ENCODE results near the gene BRI3BP. TPM values are rescaled to one million over a fixed set of nuclear protein-coding genes. Genes with fewer than 3 reads are reported as not detected.

BRI3BP gene
- total RNA-seq, 4 donors from 2014 or later = 9.1 to 25.0 (median 17.7) TPM

DNA sequence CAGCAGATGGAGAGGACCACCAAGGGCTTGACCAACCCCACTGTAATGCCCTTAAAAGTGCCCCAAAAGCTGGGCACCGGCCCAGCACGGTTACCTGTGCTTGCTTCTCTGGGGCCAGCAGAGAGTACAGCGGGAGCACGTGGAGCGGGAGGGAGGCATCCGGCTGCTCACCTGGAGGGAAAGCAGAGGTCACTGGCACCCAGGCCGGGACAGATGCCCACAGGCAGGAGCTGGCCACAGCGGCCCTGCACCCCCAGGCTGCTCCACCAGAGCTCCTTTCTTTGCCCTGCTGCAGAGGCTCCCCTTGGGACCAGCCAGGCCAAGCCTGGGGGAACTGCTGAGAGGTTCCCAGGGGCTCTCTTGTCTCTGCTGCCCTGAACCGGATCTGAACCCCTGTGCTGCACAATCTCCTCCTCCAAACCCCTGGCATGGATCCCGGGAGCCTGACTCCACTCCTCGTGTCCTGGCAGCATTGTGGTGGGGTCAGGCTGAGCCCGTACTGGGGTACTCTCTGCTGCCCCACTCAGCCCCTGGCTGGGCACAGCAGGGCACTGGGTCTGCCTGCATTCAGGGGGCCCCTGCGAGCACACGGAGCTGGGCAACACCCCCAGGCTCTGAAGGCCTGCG lies 28.5 kb upstream of the BRI3BP start:
- no peaks in the 10 kb centered on the region for H3K27me3 ChIP-seq
- H3K9me3 ChIP-seq = no peaks in the 10 kb centered on the region
- DNase-seq (ENCODE audit: low spot score in 2 of 2) = no peak
- no peak overlapping the region for H3K4me3 ChIP-seq
- WGBS = 97% methylated on average over 7 of the region's 15 CpGs
- H3K36me3 ChIP-seq = peaks cover 94% of the 10 kb centered on the region
- no peaks in the 10 kb centered on the region for H3K4me1 ChIP-seq
- no peak overlapping the region for H3K27ac ChIP-seq
- TF ChIP-seq, protein P1, sequence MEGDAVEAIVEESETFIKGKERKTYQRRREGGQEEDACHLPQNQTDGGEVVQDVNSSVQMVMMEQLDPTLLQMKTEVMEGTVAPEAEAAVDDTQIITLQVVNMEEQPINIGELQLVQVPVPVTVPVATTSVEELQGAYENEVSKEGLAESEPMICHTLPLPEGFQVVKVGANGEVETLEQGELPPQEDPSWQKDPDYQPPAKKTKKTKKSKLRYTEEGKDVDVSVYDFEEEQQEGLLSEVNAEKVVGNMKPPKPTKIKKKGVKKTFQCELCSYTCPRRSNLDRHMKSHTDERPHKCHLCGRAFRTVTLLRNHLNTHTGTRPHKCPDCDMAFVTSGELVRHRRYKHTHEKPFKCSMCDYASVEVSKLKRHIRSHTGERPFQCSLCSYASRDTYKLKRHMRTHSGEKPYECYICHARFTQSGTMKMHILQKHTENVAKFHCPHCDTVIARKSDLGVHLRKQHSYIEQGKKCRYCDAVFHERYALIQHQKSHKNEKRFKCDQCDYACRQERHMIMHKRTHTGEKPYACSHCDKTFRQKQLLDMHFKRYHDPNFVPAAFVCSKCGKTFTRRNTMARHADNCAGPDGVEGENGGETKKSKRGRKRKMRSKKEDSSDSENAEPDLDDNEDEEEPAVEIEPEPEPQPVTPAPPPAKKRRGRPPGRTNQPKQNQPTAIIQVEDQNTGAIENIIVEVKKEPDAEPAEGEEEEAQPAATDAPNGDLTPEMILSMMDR (IDR thresholded peaks at IDR 0.05) = no peak
- no peak for TF ChIP-seq POLR2A (IDR thresholded peaks at IDR 0.05)
- no peak for TF ChIP-seq POLR2AphosphoS5 (IDR thresholded peaks at IDR 0.05)
- TF ChIP-seq EP300 (IDR thresholded peaks at IDR 0.05) = no peak

DNA sequence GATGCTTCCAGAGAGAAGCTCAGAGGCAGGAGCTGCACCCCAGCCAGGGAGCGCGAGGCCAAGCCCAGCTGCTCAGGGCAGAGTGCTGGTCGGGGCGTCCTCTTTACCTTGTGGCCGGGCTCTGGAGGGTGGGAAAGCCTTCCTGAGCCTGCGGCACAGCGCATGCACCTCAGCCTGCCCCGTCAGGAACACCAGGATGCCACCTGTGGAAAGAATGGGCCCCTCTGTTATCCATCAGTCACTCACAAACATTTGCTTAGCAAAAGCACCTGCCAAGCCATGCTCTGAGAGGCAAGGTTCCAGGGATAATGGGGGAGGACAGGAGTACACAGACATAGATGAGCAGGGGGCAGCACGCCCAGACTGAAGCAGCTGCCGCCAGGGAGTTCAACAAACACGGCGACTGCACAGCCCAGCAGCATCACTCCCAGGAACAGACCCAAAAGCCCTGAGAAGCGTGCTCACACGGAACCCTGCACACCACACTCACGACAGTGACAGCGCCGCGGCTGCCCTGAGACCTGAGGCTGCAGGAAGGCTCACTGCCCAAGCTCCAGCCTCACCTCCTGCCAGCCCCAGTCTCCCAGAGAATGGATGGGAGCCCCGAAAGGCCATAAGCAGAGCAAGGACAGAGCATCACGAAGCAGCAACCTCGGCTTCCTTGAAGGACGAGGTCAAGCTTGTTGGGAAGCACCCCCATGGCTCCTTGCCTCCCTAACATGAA lies 26.3 kb upstream of the BRI3BP start:
- Histone ChIP-seq H3K36me3 (peaks cover 97% of the 10 kb centered on the region), H3K9me3 (no peaks in the 10 kb centered on the region), H3K4me1 (no peaks in the 10 kb centered on the region), H3K27ac (no peak overlapping the region), H3K4me3 (no peak overlapping the region), H3K27me3 (no peaks in the 10 kb centered on the region)
- no peak for DNase-seq (ENCODE audit: low spot score in 2 of 2)
- WGBS = 88% methylated on average over 10 of the region's 22 CpGs
- TF ChIP-seq POLR2AphosphoS5 (IDR thresholded peaks at IDR 0.05) (no peak), EP300 (IDR thresholded peaks at IDR 0.05) (no peak), POLR2A (IDR thresholded peaks at IDR 0.05) (no peak)
- TF ChIP-seq, protein P1 (IDR thresholded peaks at IDR 0.05) = no peak

DNA sequence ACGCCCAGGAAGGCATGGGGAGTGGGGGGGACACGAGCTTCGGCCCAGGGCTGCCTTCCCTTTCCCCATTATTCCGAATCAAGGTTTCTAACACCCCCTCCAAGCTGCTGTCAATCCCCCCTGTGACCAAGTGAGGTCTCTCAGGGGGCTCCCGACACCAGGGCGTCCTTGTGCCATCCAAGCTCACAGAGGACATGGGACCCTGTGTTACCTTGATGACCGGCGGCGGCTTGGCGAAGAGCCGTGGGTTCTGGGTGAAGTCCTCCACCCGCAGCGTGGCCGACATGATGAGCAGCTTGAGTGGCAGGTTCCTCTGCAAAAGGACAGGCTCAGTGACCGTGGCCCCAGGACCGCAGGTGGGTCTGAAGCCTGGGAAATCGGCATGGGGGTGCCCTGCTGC lies 24.8 kb upstream of the BRI3BP start:
- TF ChIP-seq POLR2AphosphoS5 (IDR thresholded peaks at IDR 0.05) (no peak), POLR2A (IDR thresholded peaks at IDR 0.05) (no peak), EP300 (IDR thresholded peaks at IDR 0.05) (no peak)
- TF ChIP-seq, protein P1 (IDR thresholded peaks at IDR 0.05) = no peak
- no peaks in the 10 kb centered on the region for H3K27me3 ChIP-seq
- 83% methylated on average over 1 of the region's 17 CpGs for WGBS

DNA sequence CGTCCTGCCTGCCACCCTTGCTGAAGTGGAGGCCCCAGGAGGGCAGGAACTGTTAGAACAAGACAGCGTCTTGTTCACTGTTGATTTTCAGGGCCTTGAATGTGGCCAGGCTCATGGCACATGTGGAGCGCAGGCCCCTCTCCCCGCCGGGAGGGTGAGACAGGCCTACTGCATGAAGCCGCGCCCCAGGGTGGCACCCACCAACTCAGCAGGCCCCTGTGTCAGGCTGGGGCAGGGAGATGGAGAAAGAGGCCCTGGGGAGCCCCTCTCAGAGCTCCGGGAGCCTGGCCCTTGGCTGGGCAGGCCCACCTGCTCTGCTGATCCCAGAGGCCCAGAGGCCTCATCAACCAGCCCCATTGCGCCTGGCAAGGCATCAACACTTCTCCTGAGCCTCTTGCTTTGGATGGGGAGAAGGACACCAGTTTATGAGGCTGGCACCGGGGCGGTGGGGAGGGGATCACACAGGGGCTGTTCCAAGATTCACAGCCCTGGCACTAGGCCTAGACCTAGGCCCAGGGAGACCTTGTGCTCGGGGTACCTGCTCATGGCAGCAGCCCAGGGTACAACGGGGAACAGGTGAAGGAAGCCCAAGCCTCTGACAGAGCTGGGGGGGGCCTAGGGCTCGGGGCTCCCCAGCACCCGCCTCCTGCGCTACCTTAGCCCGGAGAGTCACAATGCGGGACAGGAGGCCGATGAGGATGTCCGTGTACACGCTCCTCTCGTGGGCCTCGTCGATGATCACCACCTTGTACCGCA lies 22.6 kb upstream of the BRI3BP start:
- H3K4me1 ChIP-seq = no peaks in the 10 kb centered on the region
- DNase-seq (ENCODE audit: low spot score in 2 of 2) = no peak
- no peaks in the 10 kb centered on the region for H3K27me3 ChIP-seq
- no peaks in the 10 kb centered on the region for H3K9me3 ChIP-seq
- no peak overlapping the region for H3K27ac ChIP-seq
- 97% methylated on average over 11 of the region's 25 CpGs for WGBS
- peaks cover 90% of the 10 kb centered on the region for H3K36me3 ChIP-seq
- TF ChIP-seq EP300 (IDR thresholded peaks at IDR 0.05) (no peak), POLR2AphosphoS5 (IDR thresholded peaks at IDR 0.05) (no peak), POLR2A (IDR thresholded peaks at IDR 0.05) (no peak)
- TF ChIP-seq, protein P1 (IDR thresholded peaks at IDR 0.05) = no peak
- no peak overlapping the region for H3K4me3 ChIP-seq

More for the DNA sequence above, 24.8 kb upstream of the BRI3BP start:
- no peak for DNase-seq (ENCODE audit: low spot score in 2 of 2)
- Histone ChIP-seq H3K4me1 (no peaks in the 10 kb centered on the region), H3K36me3 (peaks cover 94% of the 10 kb centered on the region), H3K27ac (no peak overlapping the region), H3K4me3 (no peak overlapping the region), H3K9me3 (no peaks in the 10 kb centered on the region)

DNA sequence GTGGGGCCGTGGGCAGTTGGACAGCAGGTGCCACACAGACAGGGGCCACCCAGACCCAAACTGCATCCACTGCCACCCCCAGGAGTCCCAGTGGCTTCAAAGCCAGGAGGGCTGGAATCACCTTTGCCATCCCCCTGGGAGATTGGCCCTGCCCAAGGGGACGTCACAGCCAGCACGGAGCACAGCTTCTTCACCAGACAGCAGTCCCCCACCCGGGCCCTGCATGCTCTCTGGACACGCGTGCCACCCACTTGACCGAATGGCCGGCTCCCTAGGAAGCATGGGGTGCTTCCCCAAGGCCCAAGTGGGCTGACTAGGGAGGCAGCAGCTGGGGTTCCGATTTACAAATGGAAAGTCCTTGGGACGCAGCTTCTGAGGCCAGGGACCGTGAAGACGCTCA lies 21.8 kb upstream of the BRI3BP start:
- TF ChIP-seq EP300 (IDR thresholded peaks at IDR 0.05) (no peak), POLR2AphosphoS5 (IDR thresholded peaks at IDR 0.05) (no peak), POLR2A (IDR thresholded peaks at IDR 0.05) (no peak)
- TF ChIP-seq, protein P1 (IDR thresholded peaks at IDR 0.05) = no peak
- Histone ChIP-seq H3K27me3 (no peaks in the 10 kb centered on the region), H3K4me1 (no peaks in the 10 kb centered on the region), H3K27ac (no peak overlapping the region), H3K4me3 (no peak overlapping the region), H3K36me3 (peaks cover 90% of the 10 kb centered on the region), H3K9me3 (no peaks in the 10 kb centered on the region)
- 90% methylated on average over 10 of the region's 12 CpGs for WGBS
- no peak for DNase-seq (ENCODE audit: low spot score in 2 of 2)
